Fibroblast of the aortic adventitia (primary cell): ENCODE data around the gene VMO1. TPM values are rescaled to one million over a fixed set of nuclear protein-coding genes. Genes with fewer than 3 reads are reported as not detected.
A peak's percentile ranks its signal among the peaks of the same experiment; 100 is the strongest.

ENCODE experiments used
- DNase-seq: peaks from one replicate; pipeline ENCODE4 v3.0.0-alpha.2; 2010; ENCODE audit warnings: low read depth
- H3K4me3 ChIP-seq: 2 replicates; pipeline ENCODE4 v1.5.1; 2011; ENCODE audit warnings: low read depth, mild to moderate bottlenecking, control low read depth, low read length, moderate library complexity
- CTCF ChIP-seq: IDR thresholded peaks from 2 replicates; pipeline ENCODE4 v1.5.1; 2011; ENCODE audit warnings: mild to moderate bottlenecking, low read length, control low read depth, inconsistent platforms; ENCODE audit not compliant: insufficient read depth
- total RNA-seq: library from RNA; depleted of rRNA; stranded (reverse); fragments of >200 nt; gene quantifications from 2 replicates; pipeline ENCODE4 v1.2.3, GENCODE V29; 2012; ENCODE audit warnings: low replicate concordance

Gene VMO1
- total RNA-seq, 1 donor, result 0.27 TPM

- TF ChIP-seq CTCF, result no peak
- no peak overlapping the region for H3K4me3 ChIP-seq
- DNase-seq, result no peak
Measured at GRCh38 chr17:4747847-4748246, 38.3 kb downstream of the VMO1 start.

- TF ChIP-seq CTCF, result no peak
- DNase-seq, result no peak
- H3K4me3 ChIP-seq, result no peak overlapping the region
Measured at GRCh38 chr17:4744999-4745969, 40.9 kb downstream of the VMO1 start.

- TF ChIP-seq CTCF, result no peak
- DNase-seq, result no peak
- no peak overlapping the region for H3K4me3 ChIP-seq
Measured at GRCh38 chr17:4743898-4744297, 42.3 kb downstream of the VMO1 start.

- no peak overlapping the region for H3K4me3 ChIP-seq
- no peak for TF ChIP-seq CTCF
- no peak for DNase-seq
Measured at GRCh38 chr17:4743216-4743615, 42.9 kb downstream of the VMO1 start.

- H3K4me3 ChIP-seq, result no peak overlapping the region
- peak; percentile 12 for DNase-seq
- no peak for TF ChIP-seq CTCF
Measured at GRCh38 chr17:4742629-4743028, 43.5 kb downstream of the VMO1 start.

GRCh38 chr17:4742133-4742532, 44.0 kb downstream of the VMO1 start:
- no peak for DNase-seq
- TF ChIP-seq CTCF, result no peak
- no peak overlapping the region for H3K4me3 ChIP-seq
